Activated T-cell treated with anti-CD3 and anti-CD28 coated beads for 24 hours (primary cell): ENCODE results near the gene RRAGA.
"Not testable (repeated sequence)": the region's sequence is repeated elsewhere in the genome, so short reads cannot be mapped to it uniquely, and the experiment has no call there.

Source experiments
- DNase-seq: peaks from one replicate; pipeline ENCODE4 v3.0.0-alpha.2; 2020; ENCODE audit warnings: low read depth

Gene RRAGA, protein sequence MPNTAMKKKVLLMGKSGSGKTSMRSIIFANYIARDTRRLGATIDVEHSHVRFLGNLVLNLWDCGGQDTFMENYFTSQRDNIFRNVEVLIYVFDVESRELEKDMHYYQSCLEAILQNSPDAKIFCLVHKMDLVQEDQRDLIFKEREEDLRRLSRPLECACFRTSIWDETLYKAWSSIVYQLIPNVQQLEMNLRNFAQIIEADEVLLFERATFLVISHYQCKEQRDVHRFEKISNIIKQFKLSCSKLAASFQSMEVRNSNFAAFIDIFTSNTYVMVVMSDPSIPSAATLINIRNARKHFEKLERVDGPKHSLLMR

DNA sequence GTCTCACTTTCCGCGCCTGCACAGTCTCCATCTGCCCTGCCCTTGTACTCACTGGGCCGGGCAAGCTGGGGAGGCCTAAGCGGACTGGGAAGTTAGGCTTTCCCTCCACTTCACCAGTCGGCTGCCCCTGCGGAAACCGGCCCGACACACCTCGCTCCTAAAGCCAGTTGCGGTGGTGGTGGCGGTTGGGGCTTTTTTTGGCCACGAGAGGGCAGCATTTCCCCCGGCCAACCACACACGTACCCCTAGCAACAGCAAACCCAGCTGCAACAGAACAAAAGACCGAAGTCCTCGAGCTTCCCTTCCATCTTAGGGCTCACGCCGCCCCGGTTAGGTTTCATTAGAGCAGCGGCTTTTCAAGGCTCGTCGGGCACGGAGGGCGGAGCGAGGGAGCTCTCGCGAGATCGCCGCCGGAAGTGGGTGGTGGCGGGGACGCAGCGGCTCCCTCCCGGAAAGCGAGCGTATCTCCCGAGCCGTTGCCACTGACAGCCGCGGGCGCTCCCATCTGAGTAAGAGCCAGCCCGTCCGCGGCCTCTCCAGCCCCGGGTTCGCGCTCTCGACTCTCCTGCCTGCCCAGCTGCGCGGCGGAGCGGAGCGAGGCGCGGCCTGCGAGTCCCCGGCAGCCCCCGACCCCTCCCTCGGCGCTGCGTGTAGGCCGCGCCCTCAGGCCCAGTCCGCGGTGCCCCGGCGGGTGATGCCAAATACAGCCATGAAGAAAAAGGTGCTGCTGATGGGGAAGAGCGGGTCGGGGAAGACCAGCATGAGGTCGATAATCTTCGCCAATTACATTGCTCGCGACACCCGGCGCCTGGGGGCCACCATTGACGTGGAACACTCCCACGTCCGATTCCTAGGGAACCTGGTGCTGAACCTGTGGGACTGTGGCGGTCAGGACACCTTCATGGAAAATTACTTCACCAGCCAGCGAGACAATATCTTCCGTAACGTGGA is at the start of gene RRAGA:
RRAGA (plus strand) TSS at position 462 of the 951 bp plus-strand sequence; CDS start at position 695, 233 bp downstream.
- peak; percentile 88 for DNase-seq

DNA sequence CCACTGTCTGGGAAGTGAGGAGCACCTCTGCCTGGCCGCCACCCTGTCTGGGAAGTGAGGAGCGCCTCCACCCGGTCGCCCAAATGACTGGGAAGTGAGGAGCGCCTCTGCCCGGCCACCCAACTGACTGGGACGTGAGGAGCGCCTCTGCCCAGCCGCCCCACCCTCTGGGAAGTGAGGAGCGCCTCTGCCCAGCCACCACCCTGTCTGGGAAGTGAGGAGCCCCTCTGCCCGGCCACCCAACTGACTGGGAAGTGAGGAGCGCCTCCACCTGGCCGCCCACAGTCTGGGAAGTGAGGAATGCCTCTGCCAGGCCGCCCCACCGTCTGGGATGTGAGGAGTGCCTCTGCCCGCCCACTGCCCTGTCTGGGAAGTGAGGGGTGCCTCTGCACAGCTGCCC is 49.1 kb upstream of the RRAGA start:
- DNase-seq: no peak

DNA sequence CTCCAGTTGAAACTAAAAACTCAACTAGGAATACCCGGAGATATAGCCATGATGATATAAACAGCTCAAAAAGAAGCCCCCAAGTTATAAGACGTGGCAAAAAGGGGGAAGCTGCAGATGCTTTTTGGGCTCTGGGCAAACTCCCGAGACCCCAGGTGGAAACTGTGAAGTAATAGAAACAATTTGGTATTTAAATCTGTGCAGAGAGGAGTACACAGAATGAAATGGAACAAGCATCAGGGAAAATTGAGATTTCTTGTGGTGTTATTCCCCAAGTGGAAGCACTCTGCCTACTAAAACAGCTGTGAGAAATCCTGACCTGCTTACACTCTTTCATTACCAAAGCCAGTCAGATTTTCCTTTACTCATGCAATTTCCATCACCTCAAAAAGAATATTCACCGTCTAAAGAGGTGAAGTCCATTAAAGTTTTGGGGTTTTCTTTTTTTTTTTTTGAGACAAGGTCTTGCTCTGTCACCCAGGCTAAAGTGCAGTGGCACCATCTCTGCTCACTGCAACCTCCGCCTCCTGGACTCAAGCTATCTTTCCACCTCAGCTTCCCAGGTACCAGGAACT is 39.7 kb upstream of the RRAGA start:
- DNase-seq: no peak

DNA sequence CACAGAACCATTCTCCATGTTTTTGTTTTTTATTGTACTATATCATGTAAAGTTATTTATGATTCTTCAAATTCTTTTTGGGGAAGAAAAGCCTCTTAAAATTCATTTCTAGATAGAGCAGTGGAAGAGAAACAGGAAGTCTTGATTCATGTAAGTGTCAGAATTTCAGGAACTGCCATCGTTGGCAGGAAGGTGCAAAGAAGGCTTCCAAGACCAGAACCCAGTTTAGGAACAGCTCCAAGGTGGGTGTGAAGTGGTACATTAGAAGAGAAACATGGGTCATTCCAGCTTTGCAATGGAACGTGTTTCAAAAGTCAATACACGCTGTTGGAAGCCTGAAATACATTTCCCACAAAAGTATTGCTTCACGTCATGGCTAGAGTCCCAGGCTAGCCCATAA is 31.0 kb upstream of the RRAGA start:
- no peak for DNase-seq

DNA sequence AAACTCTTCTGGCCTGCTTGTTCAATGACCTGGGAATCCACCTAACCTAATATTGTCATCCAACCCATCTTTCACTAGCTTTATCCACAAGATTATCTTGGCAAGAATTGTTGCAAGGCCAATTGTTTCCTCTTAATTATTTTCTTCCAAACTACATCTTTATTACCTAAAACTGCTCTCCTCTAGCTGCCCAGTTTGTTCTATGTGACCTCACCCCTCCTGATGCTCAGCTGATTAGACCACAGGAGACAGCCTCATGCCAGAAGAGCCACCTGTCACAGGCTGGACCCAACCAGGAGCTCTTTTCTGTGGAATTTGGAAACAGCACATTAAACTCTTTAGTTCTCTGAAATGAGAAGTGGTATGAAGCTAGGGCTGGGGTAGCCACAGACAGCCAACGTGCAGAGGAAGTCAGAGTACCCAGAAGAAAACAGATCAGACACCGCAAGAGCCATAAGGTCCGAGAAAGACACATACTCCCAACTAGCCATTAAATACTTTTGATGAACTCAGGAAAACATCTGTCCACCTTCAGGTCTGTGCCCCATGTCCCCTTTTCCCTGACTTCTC is 28.3 kb upstream of the RRAGA start:
- DNase-seq: no peak

- not testable (repeated sequence) for DNase-seq
These were observed 27.6 kb upstream of the RRAGA start for GRCh38 chr9:19021649-19022048.

- DNase-seq: no peak
These were observed 27.0 kb upstream of the RRAGA start for GRCh38 chr9:19022206-19022605.

- no peak for DNase-seq
These were observed 26.1 kb upstream of the RRAGA start for GRCh38 chr9:19023078-19023477.

- no peak for DNase-seq
These were observed 22.9 kb upstream of the RRAGA start for GRCh38 chr9:19026375-19026774.

GRCh38 chr9:19027825-19028224 is 21.4 kb upstream of the RRAGA start:
- DNase-seq: no peak

DNA sequence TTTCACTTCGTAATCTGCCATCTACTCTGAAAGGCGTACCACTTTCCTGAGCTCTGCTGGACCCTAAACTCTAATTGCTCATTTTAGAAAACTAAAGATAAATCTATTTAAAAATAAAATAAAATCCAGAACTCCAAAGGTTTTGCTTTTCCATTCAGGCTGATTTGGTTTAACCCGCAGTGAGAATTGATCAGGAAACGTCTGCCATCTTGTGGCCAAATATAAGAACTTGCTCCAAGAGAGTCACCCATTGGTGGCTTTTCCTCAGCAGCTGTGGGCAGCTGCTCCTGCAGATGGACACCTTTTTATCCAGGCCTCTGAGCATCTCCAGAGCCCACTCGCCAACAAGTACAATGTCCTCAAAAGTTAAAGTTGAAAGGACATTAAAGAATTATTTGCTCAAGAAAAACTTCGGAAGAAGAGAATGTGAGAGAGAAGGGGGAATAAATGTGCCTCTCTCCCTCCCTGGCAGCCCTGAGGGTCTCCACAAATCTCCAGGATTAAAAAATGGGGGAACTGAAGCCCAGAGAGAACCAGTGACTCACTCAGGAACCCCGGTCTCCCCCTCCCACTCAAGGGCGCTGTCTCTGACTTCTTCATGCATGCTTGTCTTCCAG is 20.3 kb upstream of the RRAGA start:
- peak; percentile 12 for DNase-seq

DNA sequence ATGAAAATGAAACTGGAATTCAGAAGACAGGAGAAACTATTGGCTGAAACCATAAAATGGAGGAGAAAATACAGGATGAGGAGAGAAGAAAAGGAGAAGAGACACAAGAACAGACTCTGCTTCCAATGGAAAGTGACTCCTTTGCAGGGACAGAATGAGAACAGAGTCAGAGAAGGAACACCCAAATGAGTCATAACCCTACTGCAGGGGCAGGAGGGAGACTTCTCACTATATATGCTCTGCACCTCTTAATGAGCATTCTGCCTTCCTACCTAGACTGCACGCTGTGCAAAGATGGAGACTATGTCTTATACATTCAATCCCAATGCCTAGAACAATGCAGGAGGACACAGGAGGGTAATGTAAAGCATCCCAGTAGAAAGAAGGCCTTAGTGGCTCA is 18.3 kb upstream of the RRAGA start:
- no peak for DNase-seq

DNA sequence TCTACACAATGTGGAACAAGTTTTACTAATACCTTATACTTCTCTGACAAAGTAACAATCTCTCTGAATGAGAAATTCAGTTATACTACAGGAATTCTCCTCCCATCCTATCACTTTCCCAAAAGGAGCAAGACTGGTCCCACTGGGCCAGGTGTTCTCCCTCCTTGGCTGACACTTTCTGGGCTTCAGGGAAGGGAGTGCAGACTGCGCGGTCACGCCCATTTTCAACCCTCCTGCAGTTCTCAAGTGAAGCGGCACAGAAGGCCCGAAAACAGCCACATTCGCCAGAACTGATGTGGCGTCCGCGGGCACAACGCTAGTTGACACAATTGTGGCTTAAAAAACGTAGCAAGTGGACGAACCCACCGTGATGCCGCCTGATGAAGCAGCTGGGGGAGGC is 16.8 kb upstream of the RRAGA start:
- DNase-seq: no peak

DNA sequence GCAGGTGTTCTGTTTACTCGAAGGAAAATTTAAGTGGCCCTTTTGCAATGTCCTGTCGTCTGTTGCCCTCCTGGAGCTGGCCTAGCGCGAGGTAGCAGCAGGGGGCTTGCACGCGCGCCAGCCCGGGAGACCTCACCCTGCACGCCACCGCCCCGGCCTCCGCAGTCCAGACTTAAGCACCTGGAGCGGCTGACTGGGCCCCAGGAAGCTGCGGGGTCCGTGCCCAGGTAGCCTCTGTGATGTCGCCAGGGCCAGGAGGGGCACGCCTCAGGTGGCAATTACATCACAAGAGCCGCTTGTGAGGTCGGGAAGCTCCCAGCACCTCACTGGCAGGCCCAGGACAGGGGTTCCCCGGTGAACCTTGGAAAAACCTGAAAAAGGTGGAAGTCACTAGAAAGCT is 16.2 kb upstream of the RRAGA start, which contains the start of gene SAXO1:
SAXO1 (minus strand) TSS at position 195 of the 400 bp plus-strand sequence. CDS start 301 bp downstream, outside the sequence.
- DNase-seq: no peak

DNA sequence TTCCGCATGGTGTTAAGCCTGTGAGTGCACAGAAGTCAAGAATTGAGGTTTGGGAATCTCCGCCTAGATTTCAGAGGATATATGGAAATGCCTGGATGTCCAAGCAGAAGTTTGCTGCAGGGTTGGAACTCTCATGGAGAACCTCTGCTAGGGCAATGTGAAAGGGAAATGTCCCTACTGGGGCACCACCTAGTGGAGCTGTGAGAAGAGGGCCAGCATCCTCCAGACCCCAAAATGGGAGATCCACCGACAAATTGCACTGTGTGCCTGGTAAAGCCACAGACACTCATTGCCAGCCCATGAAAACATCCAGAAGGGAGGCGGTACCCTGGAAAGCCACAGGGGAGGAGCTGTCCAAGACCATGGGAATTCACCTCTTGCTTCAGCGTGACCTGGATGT is 12.6 kb upstream of the RRAGA start:
- no peak for DNase-seq

GRCh38 chr9:19049917-19050636 is 850 bp downstream of the RRAGA start:
- no peak for DNase-seq

DNA sequence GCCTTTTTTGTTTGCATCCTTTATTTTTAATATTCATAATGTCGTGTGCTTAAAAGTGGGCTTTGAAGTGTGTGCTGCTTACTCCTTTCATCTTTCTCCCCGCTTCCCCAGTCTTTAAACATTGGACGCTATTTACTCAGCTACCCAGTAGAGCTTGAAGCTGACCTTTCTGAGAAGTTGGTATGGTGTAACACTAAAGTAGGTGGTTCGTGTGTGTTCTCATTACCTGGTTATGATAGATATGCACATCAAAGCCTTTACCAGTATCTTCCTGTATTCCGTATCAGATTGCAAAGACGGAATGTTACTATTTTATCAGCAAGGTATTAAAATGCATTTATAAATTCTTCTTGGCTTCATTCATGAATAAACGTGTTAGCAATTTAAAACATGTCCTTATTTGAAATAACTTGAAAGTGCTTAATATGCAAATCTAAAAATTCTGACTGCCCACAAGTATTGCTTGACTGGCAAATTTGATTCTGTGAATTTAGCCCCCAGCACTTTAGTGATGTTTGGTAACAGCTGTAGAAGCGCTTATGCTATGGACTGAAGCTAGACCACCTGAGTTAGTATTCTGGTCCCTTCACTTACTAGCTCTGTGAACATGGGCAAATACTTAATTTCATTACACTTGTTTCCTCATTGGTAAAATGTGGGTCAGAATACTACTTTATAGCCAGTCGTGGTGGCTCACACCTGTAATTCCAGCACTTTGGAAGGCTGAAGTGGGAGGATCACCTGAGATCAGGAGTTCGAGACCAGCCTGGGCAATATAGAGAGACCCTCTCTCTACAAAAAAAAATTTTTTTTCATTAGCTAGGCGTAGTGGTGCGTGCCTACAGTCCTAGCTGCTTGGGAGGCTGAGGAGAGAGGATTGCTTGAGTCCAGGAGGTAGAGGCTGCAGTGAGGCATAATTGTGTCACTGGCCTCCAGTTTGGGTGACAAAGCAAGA is 1.7 kb downstream of the RRAGA start:
- no peak for DNase-seq

- no peak for DNase-seq
These were observed 7.8 kb downstream of the RRAGA start for GRCh38 chr9:19057033-19057432.

GRCh38 chr9:19074229-19074628 is 25.0 kb downstream of the RRAGA start:
- DNase-seq: no peak

- no peak for DNase-seq
These were observed 25.6 kb downstream of the RRAGA start for GRCh38 chr9:19074836-19075235.
